Tibial artery (tissue), 4 donors: Measurements from ENCODE around the gene BABAM2.

Source experiments
- DNase-seq, 2 donors: peaks; one replicate each; pipeline ENCODE4 v3.0.0-alpha.2; 2019
- H3K27ac ChIP-seq, 2 donors: fragments of 200-600 bp; sonication (generic) in 1 of 2; 1 replicate in 1 of 2; 2 replicates in 1 of 2; pipeline ENCODE4 v1.5.1; 2018 to 2019; ENCODE audit warnings: mild to moderate bottlenecking in 1 of 2
- H3K27me3 ChIP-seq, 2 donors: fragments of 200-600 bp; sonication (generic) in 1 of 2; one replicate each; pipeline versions ENCODE4 v1.5.1 to v1.6.0; 2016 to 2019
- H3K36me3 ChIP-seq, 3 donors: fragments of 200-600 bp; sonication (generic) in 2 of 3; one replicate each; pipeline ENCODE4 v1.5.1; 2016 to 2019; ENCODE audit warnings: mild to moderate bottlenecking in 2 of 3
- H3K4me1 ChIP-seq, 4 donors: fragments of 200-600 bp; sonication (generic) in 2 of 4; 1 replicate in 3 of 4; 2 replicates in 1 of 4; pipeline ENCODE4 v1.5.1; 2016 to 2019
- H3K4me3 ChIP-seq, 2 donors: fragments of 200-600 bp; sonication (generic) in 1 of 2; 1 replicate in 1 of 2; 2 replicates in 1 of 2; pipeline ENCODE4 v1.5.1; 2018 to 2019; ENCODE audit warnings: mild to moderate bottlenecking in 2 of 2
- H3K9me3 ChIP-seq, 3 donors: fragments of 200-600 bp; sonication (generic) in 1 of 3; one replicate each; pipeline ENCODE4 v1.5.1; 2016 to 2019
- intact Hi-C: fragments of 100-400 bp; cut with DNase I; formaldehyde crosslinking; loops from one replicate; pipeline ENCODE4 v1.15.0; 2023; ENCODE audit warnings: low total_unique reads
- TF ChIP-seq, protein P1 (sequence below), 2 experiments: fragments of 200-600 bp in 1 of 2; fragments of 450-650 bp in 1 of 2; IDR thresholded peaks; one replicate each; pipeline ENCODE4 v1.5.1; 2017 to 2019; ENCODE audit warnings: antibody characterized with exemption in 2 of 2, mild to moderate bottlenecking in 1 of 2, moderate library complexity in 1 of 2

Gene BABAM2

DNA sequence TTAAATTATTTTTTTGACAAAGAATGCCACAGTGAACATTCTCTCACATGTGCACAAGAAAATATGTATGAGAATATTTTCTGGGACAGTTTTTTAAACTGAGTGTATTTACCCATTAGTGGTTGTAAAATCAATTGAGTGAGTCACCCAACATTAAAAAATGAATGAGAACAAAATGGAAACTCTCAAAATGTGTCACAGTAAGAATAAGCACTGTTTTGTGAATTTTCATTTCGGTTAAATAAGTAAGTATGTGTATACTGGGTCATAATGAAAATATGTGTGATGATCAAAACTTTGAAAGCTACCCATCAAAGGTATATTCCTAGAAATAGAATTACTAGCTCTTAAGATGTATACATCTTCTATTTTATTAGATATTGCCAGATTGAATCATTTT is 11.6 kb downstream of the BABAM2 start:
- TF ChIP-seq, protein P1, sequence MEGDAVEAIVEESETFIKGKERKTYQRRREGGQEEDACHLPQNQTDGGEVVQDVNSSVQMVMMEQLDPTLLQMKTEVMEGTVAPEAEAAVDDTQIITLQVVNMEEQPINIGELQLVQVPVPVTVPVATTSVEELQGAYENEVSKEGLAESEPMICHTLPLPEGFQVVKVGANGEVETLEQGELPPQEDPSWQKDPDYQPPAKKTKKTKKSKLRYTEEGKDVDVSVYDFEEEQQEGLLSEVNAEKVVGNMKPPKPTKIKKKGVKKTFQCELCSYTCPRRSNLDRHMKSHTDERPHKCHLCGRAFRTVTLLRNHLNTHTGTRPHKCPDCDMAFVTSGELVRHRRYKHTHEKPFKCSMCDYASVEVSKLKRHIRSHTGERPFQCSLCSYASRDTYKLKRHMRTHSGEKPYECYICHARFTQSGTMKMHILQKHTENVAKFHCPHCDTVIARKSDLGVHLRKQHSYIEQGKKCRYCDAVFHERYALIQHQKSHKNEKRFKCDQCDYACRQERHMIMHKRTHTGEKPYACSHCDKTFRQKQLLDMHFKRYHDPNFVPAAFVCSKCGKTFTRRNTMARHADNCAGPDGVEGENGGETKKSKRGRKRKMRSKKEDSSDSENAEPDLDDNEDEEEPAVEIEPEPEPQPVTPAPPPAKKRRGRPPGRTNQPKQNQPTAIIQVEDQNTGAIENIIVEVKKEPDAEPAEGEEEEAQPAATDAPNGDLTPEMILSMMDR (IDR thresholded peaks at IDR 0.05), result no peak
- H3K4me1 ChIP-seq, result peaks cover 0 to 13% (median 3%) of the 10 kb centered on the region in 4 donors
- H3K4me3 ChIP-seq, result no peak overlapping the region
- DNase-seq, result no peak
- H3K9me3 ChIP-seq, result no peaks in the 10 kb centered on the region
- intact Hi-C loops, result no loop called here
- peaks cover 3 to 11% (median 9%) of the 10 kb centered on the region in 3 donors for H3K36me3 ChIP-seq
- no peaks in the 10 kb centered on the region for H3K27me3 ChIP-seq
- H3K27ac ChIP-seq, result no peak overlapping the region

DNA sequence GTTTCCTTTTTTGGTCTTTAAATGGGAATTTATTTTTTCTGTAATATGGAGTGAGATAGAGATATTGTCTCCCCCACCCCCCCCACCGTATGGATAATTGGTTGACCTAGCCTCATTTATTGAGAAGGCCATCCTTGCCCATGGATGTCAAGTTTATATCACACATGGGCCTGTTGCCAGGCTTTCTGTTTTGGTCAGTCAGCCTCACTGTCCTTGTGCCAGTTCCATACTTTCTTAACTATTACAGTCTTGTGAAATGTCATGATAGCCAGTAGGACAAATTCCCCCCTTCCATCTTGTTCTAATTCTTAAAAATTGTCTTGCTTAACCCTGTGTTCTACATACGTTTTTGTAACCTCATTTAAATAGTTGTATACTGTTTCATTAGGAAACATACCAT is 12.5 kb downstream of the BABAM2 start:
- intact Hi-C loops, result no loop called here
- no peak overlapping the region for H3K27ac ChIP-seq
- H3K9me3 ChIP-seq, result no peaks in the 10 kb centered on the region
- H3K27me3 ChIP-seq, result no peaks in the 10 kb centered on the region
- no peak for DNase-seq
- H3K4me3 ChIP-seq, result no peak overlapping the region
- peaks cover 0 to 13% (median 3%) of the 10 kb centered on the region in 4 donors for H3K4me1 ChIP-seq
- TF ChIP-seq, protein P1 (IDR thresholded peaks at IDR 0.05), result no peak
- peaks cover 3 to 9% (median 9%) of the 10 kb centered on the region in 3 donors for H3K36me3 ChIP-seq

DNA sequence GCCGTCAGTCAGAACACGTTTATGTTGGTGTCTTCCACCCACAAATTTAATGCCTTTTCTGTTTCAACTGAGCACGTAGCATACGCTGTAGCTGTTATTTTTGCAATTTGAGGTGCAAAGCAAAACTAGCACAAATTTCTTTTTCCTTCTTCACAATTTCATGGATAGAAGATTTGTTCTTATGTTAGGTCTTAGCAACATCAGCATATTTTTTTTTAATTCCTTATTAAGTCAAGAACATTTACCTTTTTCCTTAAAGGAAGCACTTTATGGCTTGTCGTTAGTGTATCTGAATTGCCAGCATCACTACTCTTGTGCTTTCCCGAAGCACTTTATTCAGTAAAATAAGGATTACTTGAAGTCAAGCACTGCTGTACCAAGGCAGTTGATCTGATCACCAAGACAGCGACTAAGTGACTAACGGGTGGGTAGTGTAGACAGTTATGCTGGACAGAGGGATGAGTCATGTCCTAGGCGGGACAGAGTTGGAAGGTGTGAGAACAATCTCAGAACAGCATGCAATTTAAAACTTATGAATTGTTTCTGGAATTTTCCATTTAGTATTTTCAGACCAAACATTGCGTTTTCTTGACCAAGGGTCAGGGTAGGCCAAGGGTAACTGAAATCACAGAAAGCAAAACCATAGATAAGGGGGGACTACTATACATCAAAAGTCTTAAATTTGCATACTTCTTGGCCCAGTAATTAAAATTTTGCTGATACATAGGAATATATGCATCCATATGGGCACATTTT is 13.3 kb downstream of the BABAM2 start:
- TF ChIP-seq, protein P1 (IDR thresholded peaks at IDR 0.05), result no peak
- Histone ChIP-seq H3K9me3 (no peaks in the 10 kb centered on the region), H3K27me3 (no peaks in the 10 kb centered on the region), H3K4me1 (peaks cover 0 to 13% (median 3%) of the 10 kb centered on the region in 4 donors), H3K27ac (no peak overlapping the region), H3K36me3 (peaks cover 2 to 7% (median 2%) of the 10 kb centered on the region in 3 donors), H3K4me3 (no peak overlapping the region)
- DNase-seq, result no peak
- intact Hi-C loops, result no loop called here

DNA sequence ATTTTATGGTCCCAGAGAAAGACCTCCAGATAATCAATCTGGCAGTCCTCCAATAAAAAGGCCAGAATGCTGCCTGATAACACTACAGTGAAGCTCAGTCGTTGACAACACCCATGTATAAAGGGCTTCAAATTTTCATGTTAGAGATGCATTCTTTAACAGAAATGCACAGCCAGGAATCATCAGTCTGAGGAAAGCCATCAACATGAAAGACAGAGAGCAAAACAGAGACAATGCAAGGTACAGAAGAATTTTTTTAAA is 13.8 kb downstream of the BABAM2 start:
- H3K9me3 ChIP-seq, result no peaks in the 10 kb centered on the region
- no peak for DNase-seq
- H3K4me1 ChIP-seq, result peaks cover 0 to 13% (median 3%) of the 10 kb centered on the region in 4 donors
- no peaks in the 10 kb centered on the region for H3K27me3 ChIP-seq
- intact Hi-C loops, result no loop called here
- peaks cover 0 to 2% (median 0%) of the 10 kb centered on the region in 3 donors for H3K36me3 ChIP-seq
- H3K27ac ChIP-seq, result no peak overlapping the region
- TF ChIP-seq, protein P1 (IDR thresholded peaks at IDR 0.05), result no peak
- H3K4me3 ChIP-seq, result no peak overlapping the region

DNA sequence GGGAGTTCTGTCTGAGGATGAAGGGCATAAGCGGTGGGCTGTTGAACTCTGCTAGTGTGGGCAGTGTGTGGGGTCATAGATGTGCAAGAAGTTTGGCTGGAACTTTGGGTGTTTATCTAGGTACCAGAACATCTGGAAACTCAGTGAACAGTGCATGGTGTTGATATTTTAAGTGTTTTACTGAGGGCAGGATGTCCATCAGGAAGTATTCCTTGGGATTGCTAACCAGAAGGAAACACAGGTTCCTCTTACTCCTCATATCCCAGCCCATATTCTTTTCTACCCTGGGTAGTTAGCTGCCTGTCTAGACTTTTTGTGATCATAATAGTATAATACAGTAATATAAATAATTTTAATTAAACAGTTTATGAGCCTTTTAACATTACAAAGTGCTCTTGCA is 15.5 kb downstream of the BABAM2 start:
- no peak for DNase-seq
- H3K9me3 ChIP-seq, result no peaks in the 10 kb centered on the region
- H3K4me3 ChIP-seq, result no peak overlapping the region
- TF ChIP-seq, protein P1 (IDR thresholded peaks at IDR 0.05), result no peak
- no peak overlapping the region for H3K27ac ChIP-seq
- peaks cover 0 to 4% (median 0%) of the 10 kb centered on the region in 3 donors for H3K36me3 ChIP-seq
- peaks cover 0 to 13% (median 3%) of the 10 kb centered on the region in 4 donors for H3K4me1 ChIP-seq
- intact Hi-C loops, result no loop called here
- no peaks in the 10 kb centered on the region for H3K27me3 ChIP-seq
